GM23248 (cell line): ENCODE data around the gene LCN12. TPM values are rescaled to one million over a fixed set of nuclear protein-coding genes. Genes with fewer than 3 reads are reported as not detected.

ENCODE experiments used
- DNase-seq: peaks from one replicate; pipeline ENCODE4 v3.0.0-alpha.2; 2015
- H2AFZ ChIP-seq: fragments of 200-600 bp; sonication (generic); 2 replicates; pipeline ENCODE4 v1.6.1; 2016; ENCODE audit warnings: antibody characterized with exemption
- H3F3A ChIP-seq: fragments of 200-600 bp; sonication (generic); 2 replicates; pipeline ENCODE4 v1.6.1; 2016; ENCODE audit warnings: mild to moderate bottlenecking, antibody characterized with exemption, mixed run types; ENCODE audit not compliant: insufficient read depth
- H3K27ac ChIP-seq: fragments of 200-600 bp; sonication (generic); 2 replicates; pipeline ENCODE4 v1.5.1; 2016; ENCODE audit warnings: mild to moderate bottlenecking
- H3K27me3 ChIP-seq: fragments of 200-600 bp; sonication (generic); replicated peaks from 2 replicates; pipeline ENCODE4 v1.6.1; 2016; ENCODE audit warnings: mild to moderate bottlenecking; ENCODE audit not compliant: insufficient read depth
- H3K36me3 ChIP-seq: fragments of 200-600 bp; sonication (generic); 2 replicates; pipeline ENCODE4 v1.6.1; 2016; ENCODE audit warnings: low read depth, mild to moderate bottlenecking
- H3K4me1 ChIP-seq: fragments of 200-600 bp; sonication (generic); 2 replicates; pipeline ENCODE4 v1.6.1; 2016; ENCODE audit warnings: mild to moderate bottlenecking; ENCODE audit not compliant: insufficient read depth
- H3K4me2 ChIP-seq: fragments of 200-600 bp; sonication (generic); one replicate; pipeline ENCODE4 v1.6.1; 2016; ENCODE audit warnings: mild to moderate bottlenecking; ENCODE audit not compliant: unreplicated experiment
- H3K4me3 ChIP-seq: fragments of 200-600 bp; sonication (generic); 2 replicates; pipeline ENCODE4 v1.5.1; 2016; ENCODE audit warnings: mild to moderate bottlenecking
- H3K79me2 ChIP-seq: fragments of 200-600 bp; sonication (generic); 2 replicates; pipeline ENCODE4 v1.6.1; 2016; ENCODE audit warnings: mild to moderate bottlenecking; ENCODE audit not compliant: insufficient read depth
- H3K9ac ChIP-seq: fragments of 200-600 bp; sonication (generic); 2 replicates; pipeline ENCODE4 v1.6.1; 2016; ENCODE audit warnings: mild to moderate bottlenecking
- H3K9me2 ChIP-seq: fragments of 200-600 bp; sonication (generic); 2 replicates; pipeline ENCODE4 v1.6.1; 2016; ENCODE audit warnings: mixed run types, mild to moderate bottlenecking, moderate library complexity; ENCODE audit not compliant: insufficient read depth
- H3K9me3 ChIP-seq: fragments of 200-600 bp; sonication (generic); one replicate; pipeline ENCODE4 v1.6.1; 2017; ENCODE audit warnings: low read depth
- H4K20me1 ChIP-seq: fragments of 200-600 bp; sonication (generic); 2 replicates; pipeline ENCODE4 v1.6.0; 2016; ENCODE audit not compliant: insufficient read depth
- EZH2 ChIP-seq: fragments of 200-600 bp; sonication (generic); IDR thresholded peaks from 2 replicates; pipeline ENCODE4 v1.6.1; 2018; ENCODE audit warnings: antibody characterized with exemption, mild to moderate bottlenecking; ENCODE audit not compliant: insufficient read depth, poor library complexity, severe bottlenecking
- EZH2phosphoT487 ChIP-seq: fragments of 200-600 bp; sonication (generic); IDR thresholded peaks from 2 replicates; pipeline ENCODE4 v1.6.1; 2018; ENCODE audit warnings: antibody characterized with exemption, moderate library complexity, mild to moderate bottlenecking, low read depth; ENCODE audit not compliant: insufficient read depth
- WGBS, 2 experiments: methylation state at CpG; one replicate each; pipeline ENCODE4 v1.1.6; 2015 to 2017; ENCODE audit warnings: low lambda C conversion rate in 2 of 2, low coverage in 1 of 2; ENCODE audit errors: missing lambda C conversion rate in 2 of 2; 5-methylcytosine and 5-hydroxymethylcytosine counted together
- in situ Hi-C: fragments of 300-500 bp; cut with MboI; formaldehyde crosslinking; loops from 2 replicates; pipeline ENCODE4 v1.15.0; 2020
- polyA plus RNA-seq: library from polyadenylated mRNA; unstranded; fragments of >200 nt; fragmentation: Nextera tagmentation; extraction: Ambion mirVana; gene quantifications from 2 replicates; pipeline ENCODE4 v1.2.1, GENCODE V29; 2016
- total RNA-seq: library from RNA; depleted of rRNA; stranded (reverse); fragments of >200 nt; shearing (Covaris generic); gene quantifications from 2 replicates; pipeline ENCODE4 v1.2.3, GENCODE V29; 2014

The LCN12 gene
- total and polyA plus RNA-seq, 2 experiments from 2014 or later, result not detected

DNA sequence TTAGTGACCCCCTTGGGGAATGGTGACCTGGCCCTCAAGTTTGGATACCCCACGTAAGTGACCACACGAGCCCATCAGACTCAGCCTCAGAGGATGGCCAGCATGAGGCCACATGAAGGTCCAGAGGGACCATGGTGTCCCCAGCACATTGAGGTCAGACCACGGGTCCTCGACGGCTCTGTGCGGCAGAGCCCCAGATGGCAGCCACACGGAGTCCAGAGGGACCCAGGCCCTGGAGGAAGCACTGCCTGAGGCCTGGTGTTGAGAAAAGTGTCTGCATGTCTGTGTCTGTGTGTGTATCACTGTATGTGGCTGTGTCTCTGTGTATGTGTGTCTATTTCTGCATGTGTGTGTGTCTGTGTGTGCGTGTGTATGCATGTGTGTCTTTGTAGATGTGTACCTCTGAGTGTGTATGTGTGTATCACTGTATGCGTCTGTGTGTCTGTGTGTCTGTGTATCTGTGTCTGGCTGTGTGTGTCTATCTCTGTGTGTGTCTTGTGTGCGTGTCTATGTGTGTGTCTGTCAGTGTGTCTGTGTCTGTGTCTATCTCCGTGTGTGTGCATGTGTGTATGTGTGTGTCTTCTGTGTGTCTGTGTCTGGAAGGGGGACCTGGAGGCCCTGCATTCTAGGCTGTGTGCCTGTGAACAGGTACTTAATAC, 31.7 kb downstream of the LCN12 start:
- Histone ChIP-seq H3K9ac (no peak overlapping the region), H3K4me2 (no peak overlapping the region), H3K27ac (no peak overlapping the region), H3K27me3 (peaks cover 19% of the 10 kb centered on the region; the same call in 1 of the 2 replicates), H3K79me2 (no peaks in the 10 kb centered on the region), H3K4me3 (no peak overlapping the region), H3K4me1 (no peaks in the 10 kb centered on the region), H3K9me3 (no peaks in the 10 kb centered on the region), H2AFZ (no peak overlapping the region), H3K9me2 (no peaks in the 10 kb centered on the region), H3K36me3 (no peaks in the 10 kb centered on the region), H3F3A (no peaks in the 10 kb centered on the region), H4K20me1 (no peaks in the 10 kb centered on the region)
- 73 to 75% methylated on average over 11 of the region's 11 CpGs for WGBS, 2 experiments
- no peak for TF ChIP-seq EZH2phosphoT487
- no peak for TF ChIP-seq EZH2
- no peak for DNase-seq
- in situ Hi-C loops, result no loop called here

DNA sequence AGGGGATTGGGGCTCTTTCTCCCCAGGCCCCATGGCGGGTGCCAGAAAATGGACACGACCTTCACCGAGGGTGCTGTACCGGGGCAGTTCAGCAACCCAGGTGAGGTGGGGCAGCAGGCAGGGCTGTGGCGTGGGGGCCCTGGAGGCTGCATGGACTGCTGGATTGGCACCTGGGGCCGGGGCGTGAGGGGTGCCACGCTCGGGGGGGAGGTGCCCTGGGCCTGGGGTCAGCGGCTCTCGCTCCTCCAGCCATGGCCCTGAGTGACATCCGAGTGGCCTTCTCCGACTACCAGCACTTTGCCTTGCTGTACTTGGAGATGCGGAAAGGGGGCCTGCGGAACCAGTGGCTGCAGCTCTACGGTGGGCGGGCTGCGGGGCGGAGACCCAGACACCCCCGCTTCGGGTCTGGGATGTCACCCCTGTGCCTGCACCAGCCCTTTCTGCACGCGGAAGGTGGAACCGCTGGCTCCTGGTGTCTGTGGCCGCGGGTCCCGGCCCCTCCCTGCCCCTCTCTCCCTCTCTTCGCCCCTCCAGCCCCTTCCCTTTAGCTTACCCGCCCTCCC, 32.5 kb downstream of the LCN12 start:
- H3F3A ChIP-seq, result no peaks in the 10 kb centered on the region
- H4K20me1 ChIP-seq, result no peaks in the 10 kb centered on the region
- in situ Hi-C loops, result no loop called here
- H2AFZ ChIP-seq, result no peak overlapping the region
- H3K79me2 ChIP-seq, result no peaks in the 10 kb centered on the region
- H3K9ac ChIP-seq, result no peak overlapping the region
- H3K27ac ChIP-seq, result no peak overlapping the region
- H3K4me3 ChIP-seq, result no peak overlapping the region
- DNase-seq, result no peak
- 38 to 67% methylated on average over 14 to 18 of the region's 29 CpGs for WGBS, 2 experiments
- H3K9me2 ChIP-seq, result no peaks in the 10 kb centered on the region
- H3K9me3 ChIP-seq, result no peaks in the 10 kb centered on the region
- no peaks in the 10 kb centered on the region for H3K36me3 ChIP-seq
- TF ChIP-seq EZH2phosphoT487, result no peak
- H3K27me3 ChIP-seq, result peaks cover 19% of the 10 kb centered on the region; the same call in 1 of the 2 replicates
- no peak overlapping the region for H3K4me2 ChIP-seq
- H3K4me1 ChIP-seq, result no peaks in the 10 kb centered on the region

DNA sequence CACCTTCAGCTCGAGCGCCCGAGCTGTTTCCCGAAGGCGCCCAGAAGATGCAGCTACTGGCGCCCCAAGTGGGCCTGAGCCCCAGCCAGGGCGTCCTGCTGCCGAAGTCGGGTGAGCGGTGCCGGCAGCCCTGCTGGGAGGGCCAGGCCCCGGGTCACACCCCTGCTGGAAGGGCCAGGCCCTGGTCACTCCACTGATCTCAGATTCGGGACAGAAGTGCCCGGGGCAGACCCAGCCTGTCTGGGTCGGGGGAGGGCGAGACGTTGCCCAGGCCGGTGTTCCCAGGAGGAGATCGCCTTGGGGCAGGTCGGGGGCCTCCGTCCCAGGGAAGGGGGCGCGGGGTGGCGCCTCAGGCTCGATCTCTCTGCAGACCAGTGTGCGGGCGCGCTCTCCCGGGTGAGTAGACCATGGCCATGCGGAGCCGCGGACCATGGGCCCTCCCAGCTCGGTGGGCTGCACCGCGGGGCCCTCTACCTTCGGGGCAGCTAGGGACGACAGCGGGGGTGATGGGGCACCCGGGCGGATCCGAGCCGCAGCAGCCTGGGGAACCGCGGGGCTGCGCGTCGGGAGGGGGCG, 33.0 kb downstream of the LCN12 start:
- WGBS, 2 experiments, result 4% methylated on average over 21 to 31 of the region's 48 CpGs
- Histone ChIP-seq H3K36me3 (no peaks in the 10 kb centered on the region), H3K4me3 (no peak overlapping the region), H3K4me1 (no peaks in the 10 kb centered on the region), H3K4me2 (no peak overlapping the region), H3K9ac (no peak overlapping the region), H3K9me2 (no peaks in the 10 kb centered on the region), H2AFZ (no peak overlapping the region), H3K9me3 (no peaks in the 10 kb centered on the region), H3K27ac (no peak overlapping the region), H3K27me3 (peaks cover 19% of the 10 kb centered on the region; the same call in 1 of the 2 replicates), H3F3A (no peaks in the 10 kb centered on the region), H4K20me1 (no peaks in the 10 kb centered on the region), H3K79me2 (no peaks in the 10 kb centered on the region)
- TF ChIP-seq EZH2phosphoT487 (no peak), EZH2 (peak; percentile 44)
- DNase-seq, result no peak
- in situ Hi-C loops, result no loop called here

DNA sequence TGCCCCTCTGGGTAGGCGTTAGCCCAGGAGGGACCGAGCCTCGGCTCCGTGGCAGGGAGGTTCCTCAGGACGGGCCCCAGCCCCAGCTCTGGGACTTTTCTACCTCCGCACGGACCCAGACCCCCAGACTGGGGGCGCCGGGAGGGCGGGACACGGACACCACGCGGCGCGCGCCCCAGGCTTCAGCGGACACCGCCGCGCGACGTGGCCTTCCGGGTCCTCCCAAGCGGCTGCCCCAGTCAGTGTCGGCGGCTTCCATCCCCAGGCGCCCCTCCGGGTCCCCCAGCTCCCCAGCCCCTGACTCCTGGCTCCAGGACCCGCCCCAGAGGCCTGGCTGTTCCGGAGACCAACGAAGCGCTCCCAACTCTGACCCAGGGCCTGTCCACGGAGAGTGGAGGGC, 33.8 kb downstream of the LCN12 start:
- TF ChIP-seq EZH2phosphoT487 (no peak), EZH2 (no peak)
- peaks cover 19% of the 10 kb centered on the region; the same call in 1 of the 2 replicates for H3K27me3 ChIP-seq
- no peak overlapping the region for H3K27ac ChIP-seq
- peaks cover under 1% of the 10 kb centered on the region; the same call in 1 of the 2 replicates for H3F3A ChIP-seq
- no peak overlapping the region for H2AFZ ChIP-seq
- no peaks in the 10 kb centered on the region for H4K20me1 ChIP-seq
- no peak overlapping the region for H3K9ac ChIP-seq
- WGBS, 2 experiments, result 39 to 85% methylated on average over 5 to 31 of the region's 33 CpGs
- no peak for DNase-seq
- no peaks in the 10 kb centered on the region for H3K79me2 ChIP-seq
- no peak overlapping the region for H3K4me2 ChIP-seq
- no peaks in the 10 kb centered on the region for H3K36me3 ChIP-seq
- H3K4me3 ChIP-seq, result no peak overlapping the region
- no peaks in the 10 kb centered on the region for H3K9me2 ChIP-seq
- no peaks in the 10 kb centered on the region for H3K4me1 ChIP-seq
- in situ Hi-C loops, result no loop called here
- H3K9me3 ChIP-seq, result no peaks in the 10 kb centered on the region
